ENCODE measurements around the gene SLC2A4RG.
"Not testable (repeated sequence)": the region's sequence is repeated elsewhere in the genome, so short reads cannot be mapped to it uniquely, and the experiment has no call there.

Gene SLC2A4RG

DNA sequence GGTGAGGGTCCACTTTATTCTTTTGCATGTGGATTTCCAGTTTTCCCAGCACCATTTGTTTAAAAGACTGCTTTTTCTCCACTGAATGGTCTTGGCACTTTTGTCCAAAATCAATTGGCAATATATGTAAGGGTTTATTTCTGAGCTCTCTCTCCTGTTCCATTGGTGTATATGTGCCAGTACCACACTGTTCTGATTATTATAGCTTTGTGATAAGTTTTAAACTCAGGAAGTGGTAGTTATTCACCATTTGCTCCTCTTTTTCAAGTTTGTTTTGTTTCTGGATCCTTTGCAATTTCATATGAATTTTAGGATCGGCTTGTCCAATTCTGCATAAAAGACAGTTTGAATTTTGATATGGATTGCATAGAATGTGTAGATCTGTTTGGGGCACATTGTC lies 27.4 kb upstream of the SLC2A4RG start:
- no peak for DNase-seq (ENCODE audit: low spot score)

DNA sequence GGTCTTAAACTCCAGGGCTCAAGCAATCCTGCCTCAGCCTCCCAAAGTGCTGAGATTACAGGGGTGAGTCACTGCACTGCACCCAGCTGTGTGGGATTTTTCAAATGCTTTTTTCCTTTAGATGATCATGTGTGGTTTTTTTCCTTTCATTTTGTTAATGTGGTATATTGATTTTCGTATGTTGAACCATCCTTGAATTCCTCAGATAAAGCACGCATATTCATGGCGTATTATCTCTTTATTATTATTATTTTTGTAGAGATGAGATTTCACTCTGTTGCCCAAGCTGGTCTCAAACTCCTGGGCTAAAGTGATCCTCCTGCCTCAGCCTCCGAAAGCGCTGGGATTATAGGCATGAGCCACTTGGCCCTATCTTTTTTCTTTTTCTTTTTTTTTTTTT lies 24.7 kb upstream of the SLC2A4RG start:
- no peak for DNase-seq (ENCODE audit: low spot score)

DNA sequence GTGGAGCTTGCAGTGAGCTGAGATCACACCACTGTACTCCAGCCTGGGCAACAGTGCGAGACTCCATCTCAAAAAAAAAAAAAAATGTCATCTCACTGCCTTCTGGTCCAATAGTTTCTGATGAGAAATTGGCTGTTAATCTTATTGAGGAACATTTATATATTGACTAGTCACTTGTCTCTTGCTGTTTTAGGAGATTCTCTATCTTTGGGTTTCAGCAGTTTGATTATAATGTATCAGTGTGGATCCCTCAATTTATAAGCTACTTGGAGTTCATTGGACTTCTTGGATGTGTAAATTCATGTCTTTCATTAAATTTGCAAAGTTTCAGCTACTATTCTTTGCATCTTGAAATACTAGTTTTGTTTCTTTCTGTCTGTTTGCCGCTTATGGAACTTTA lies 20.6 kb upstream of the SLC2A4RG start:
- no peak for DNase-seq (ENCODE audit: low spot score)

DNA sequence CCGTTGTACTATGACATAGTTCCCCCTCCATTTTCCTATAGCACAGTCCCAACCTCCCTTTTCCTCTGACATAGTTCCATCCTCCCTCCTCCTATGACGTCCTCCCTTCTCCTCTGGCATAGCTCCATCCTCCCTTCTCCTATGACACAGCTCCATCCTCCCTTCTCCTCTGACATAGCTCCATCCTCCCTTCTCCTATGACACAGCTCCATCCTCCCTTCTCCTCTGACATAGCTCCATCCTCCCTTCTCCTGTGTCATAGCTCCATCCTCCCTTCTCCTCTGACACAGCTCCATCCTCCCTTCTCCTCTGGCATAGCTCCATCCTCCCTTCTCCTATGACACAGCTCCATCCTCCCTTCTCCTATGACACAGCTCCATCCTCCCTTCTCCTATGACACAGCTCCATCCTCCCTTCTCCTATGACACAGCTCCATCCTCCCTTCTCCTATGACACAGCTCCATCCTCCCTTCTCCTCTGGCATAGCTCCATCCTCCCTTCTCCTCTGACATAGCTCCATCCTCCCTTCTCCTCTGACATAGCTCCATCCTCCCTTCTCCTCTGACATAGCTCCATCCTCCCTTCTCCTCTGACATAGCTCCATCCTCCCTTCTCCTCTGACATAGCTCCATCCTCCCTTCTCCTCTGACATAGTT lies 16.5 kb upstream of the SLC2A4RG start:
- DNase-seq (ENCODE audit: low spot score), result not testable (repeated sequence)

DNA sequence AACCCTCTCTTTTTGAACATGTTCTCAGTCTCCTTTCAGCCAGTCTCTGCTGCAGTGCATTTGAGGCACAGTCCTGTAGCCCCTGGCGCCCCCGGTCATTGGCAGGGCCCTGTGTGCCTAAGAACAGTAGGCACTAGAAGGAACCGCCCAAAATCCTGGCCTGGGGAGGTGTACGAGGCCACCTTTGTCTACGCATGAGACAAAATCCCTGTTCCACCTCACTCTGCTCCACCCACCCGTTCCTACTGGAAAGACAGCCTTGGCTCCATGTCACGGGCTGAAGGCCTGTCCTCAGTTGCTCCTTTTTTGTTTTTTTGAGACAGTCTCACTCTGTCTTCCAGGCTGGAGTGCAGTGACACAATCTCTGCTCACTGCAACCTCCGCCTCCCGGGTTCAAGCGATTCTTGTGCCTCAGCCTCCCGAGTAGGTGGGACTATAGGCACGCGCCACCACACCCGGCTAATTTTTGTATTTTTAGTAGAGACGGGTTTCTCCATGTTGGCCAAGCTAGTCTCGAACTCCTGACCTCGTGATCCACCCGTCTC lies 9.3 kb upstream of the SLC2A4RG start:
- not testable (repeated sequence) for DNase-seq (ENCODE audit: low spot score)

DNA sequence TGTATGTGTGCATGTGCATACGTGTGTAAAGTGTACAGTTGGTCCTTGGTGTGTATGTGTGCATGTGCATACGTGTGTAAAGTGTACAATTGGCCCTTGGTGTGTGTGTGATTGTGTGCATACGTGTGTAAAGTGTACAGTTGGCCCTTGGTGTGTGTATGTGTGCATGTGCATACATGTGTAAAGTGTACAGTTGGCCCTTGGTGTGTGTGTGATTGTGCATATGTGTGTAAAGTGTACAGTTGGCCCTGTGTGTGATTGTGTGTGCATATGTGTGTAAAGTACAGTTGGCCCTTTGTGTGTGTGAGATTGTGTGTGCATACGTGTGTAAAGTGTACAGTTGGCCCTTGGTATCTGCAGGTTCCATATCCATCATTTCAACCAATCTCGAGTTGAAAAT lies 8.2 kb upstream of the SLC2A4RG start:
- DNase-seq (ENCODE audit: low spot score), result no peak

DNA sequence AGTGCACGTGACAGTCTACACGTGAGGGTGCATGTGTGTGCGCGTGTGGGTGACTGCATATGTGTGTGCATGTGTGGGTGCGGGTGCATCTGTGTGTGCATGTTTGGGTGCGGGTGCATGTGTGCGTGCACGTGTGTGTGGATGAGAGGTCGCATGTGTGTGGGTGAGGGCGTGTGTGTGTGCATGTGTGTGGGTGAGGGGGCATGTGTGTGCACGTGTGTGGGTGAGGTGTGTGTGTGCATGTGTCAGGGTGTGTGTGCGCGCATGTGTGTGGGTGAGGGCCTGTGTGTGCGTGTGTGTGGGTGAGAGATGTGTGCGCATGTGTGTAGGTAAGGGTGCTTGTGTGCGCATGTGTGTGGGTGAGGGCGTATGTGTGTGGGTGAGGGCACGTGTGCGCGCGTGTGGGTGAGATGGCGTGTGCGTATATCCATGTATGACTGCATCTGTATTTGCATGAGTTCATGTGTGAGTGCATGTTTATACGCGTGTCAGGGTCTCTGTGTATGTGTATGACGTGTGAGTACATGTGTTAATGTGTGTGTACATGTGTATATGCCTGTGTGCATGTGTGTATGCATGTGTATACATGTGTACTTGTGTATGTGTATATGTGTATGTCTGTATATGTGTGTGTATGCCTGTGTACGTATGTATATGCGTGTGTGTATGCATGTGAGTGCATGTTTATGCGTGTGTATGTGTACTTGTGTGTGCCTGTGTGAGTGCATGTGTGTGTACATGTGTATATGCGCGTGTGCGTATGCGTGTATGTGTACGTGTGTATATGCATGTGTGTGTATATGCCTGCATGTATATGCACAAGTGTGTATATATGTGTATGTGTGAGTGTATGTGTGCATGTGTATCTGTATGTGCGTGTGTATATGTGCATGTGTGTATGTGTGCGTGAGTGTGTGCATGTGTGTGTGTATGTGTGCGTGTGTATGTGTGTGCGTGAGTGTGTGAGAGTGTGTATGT lies 7.2 kb upstream of the SLC2A4RG start:
- no peak for DNase-seq (ENCODE audit: low spot score)

DNA sequence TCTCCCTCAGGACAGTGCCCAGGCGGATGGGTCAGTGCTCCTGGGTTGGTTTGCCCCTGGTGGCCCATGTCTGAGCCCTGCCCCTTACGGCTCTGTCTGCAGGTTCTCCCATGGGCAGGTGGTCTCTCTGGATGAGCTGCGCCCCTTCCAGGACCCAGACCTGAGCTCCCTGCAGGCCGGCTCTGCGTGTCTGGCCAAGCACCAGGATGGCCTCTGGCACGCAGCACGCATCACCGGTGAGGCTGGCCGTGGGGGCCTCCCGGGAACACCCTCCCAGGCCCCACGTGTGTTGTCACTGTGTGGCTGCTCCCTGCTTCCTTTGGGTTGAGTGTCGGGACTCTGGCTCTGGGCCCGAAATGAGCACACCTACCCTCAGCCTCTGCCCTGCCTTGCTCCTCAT lies 6.5 kb upstream of the SLC2A4RG start:
- no peak for DNase-seq (ENCODE audit: low spot score)

DNA sequence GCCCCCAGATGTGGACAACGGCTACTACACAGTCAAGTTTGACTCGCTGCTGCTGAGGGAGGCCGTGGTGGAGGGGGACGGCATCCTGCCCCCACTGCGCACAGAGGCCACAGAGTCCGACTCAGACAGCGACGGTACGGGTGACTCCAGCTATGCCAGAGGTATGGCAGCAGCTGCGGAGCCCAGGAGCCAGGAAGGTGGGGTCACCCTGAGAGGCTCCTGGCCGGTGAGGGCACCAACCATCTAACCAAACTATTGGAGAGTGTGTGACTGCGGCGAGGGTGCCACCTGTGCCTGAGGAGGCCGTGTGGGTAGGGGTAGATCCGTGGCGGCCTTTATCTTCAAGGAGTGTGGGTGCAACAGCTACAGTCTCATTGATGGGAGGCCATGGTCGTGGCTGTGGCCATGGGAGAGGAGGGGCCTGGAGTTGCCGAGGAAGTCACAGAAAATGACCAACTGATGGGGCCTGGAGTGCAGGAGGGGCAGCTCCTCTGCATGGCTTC lies 5.9 kb upstream of the SLC2A4RG start:
- DNase-seq (ENCODE audit: low spot score), result no peak

DNA sequence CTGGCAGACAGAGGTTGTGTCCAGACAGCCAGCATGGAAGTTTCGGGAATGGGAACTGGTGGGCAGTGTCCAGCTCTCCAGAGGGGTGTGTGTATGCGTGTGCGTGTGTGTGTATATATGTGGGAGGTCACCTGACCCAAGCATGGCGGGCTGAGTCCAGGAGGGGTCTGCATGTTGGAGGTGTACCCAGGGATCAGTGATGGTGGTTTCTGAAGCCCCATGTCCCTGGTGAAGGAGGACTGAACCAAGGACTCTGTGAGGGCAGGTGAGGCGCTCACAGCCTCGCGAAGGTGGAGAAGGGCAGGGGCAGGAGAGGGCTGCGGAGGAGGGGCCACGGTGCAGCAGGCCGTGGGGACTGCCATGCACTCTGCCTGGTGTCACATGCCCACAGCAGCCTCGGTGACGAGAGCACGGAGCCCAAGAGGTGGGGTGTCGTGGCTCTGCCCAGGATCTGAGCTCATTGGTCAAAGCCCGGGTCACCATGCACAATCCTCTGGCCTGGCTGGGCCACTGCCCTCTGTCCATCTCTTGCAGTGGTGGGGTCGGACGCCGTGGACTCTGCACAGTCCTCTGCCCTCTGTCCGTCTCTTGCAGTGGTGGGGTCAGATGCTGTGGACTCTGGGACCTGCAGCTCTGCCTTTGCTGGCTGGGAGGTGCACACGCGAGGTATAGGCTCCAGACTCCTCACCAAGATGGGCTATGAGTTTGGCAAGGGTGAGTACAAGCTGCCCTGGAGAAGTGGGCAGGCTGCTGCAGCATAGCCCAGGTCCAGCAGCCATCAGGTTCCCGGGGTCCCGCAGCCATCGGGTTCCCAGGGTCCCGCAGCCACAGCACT lies 5.2 kb upstream of the SLC2A4RG start:
- DNase-seq (ENCODE audit: low spot score), result no peak

DNA sequence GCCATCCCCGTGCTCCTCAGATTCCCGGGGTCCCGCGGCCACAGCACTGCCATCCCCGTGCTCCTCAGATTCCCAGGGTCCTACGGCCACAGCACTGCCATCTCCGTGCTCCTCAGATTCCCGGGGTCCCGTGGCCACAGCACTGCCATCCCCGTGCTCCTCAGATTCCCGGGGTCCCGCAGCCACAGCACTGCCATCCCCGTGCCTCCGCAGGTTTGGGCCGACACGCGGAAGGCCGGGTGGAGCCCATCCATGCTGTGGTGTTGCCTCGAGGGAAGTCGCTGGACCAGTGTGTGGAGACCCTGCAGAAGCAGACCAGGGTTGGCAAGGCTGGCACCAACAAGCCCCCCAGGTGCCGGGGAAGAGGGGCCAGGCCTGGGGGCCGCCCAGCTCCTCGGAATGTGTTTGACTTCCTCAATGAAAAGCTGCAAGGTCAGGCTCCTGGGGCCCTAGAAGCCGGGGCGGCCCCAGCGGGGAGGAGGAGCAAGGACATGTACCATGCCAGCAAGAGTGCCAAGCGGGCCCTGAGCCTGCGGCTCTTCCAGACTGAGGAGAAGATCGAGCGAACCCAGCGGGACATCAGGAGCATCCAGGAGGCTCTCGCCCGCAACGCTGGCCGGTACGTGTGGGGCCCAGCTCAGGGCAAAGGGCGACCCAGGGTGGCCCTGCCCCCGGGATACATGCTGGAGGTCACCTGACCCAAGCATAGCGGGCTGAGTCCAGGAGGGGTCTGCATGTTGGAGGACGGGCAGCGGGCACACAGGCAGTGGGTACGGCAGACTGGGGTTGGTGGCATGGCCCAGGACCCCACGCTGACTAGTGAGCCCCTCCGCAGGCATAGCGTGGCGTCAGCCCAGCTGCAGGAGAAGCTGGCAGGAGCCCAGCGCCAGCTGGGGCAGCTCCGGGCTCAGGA lies 4.4 kb upstream of the SLC2A4RG start:
- DNase-seq (ENCODE audit: low spot score), result no peak

DNA sequence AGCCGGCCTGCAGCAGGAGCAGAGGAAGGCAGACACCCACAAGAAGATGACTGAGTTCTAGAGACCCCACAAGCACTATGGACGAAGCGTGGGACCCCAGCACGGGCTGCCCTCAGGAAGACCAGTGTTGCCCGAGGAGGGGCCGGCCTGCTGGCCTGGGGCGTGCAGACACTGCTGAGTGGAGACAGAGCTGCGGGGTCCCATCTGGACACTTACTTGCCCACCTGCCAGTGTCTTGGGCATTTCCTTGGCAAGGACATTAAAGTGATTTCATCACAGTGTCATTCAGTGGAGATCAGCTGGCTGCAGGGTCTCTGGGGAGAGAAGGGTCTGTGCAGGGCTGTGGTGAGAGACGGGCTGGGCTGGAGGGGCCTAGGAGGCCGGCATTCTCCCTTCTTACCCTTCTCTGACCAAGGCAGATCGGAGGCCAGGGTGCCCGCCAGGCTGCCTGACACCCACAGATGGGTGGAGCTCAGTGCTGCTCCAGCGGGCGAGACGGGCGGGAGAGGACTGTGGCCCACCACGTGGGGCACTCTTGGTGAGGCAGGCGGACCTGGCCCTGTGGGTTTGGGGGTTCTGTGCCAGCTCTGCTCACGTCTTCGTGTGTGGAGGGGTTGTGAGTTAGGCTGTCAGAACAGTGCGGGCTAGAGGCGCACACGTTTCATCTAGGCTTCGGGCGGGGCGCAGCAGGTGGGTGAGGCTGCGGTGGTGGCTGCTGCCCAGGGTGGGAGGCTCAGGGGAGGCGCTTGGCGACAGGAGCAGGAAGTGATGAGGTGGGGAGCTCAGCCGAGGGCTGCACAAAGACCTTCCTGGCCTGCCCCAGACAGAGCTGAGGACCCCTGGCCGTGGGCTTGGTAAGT lies 3.5 kb upstream of the SLC2A4RG start, which contains the start of gene LIME1:
TSS of gene LIME1 (plus strand) at position 806 of the 860 bp plus-strand sequence. CDS start 886 bp downstream, outside the sequence.
- DNase-seq (ENCODE audit: low spot score), result no peak

DNA sequence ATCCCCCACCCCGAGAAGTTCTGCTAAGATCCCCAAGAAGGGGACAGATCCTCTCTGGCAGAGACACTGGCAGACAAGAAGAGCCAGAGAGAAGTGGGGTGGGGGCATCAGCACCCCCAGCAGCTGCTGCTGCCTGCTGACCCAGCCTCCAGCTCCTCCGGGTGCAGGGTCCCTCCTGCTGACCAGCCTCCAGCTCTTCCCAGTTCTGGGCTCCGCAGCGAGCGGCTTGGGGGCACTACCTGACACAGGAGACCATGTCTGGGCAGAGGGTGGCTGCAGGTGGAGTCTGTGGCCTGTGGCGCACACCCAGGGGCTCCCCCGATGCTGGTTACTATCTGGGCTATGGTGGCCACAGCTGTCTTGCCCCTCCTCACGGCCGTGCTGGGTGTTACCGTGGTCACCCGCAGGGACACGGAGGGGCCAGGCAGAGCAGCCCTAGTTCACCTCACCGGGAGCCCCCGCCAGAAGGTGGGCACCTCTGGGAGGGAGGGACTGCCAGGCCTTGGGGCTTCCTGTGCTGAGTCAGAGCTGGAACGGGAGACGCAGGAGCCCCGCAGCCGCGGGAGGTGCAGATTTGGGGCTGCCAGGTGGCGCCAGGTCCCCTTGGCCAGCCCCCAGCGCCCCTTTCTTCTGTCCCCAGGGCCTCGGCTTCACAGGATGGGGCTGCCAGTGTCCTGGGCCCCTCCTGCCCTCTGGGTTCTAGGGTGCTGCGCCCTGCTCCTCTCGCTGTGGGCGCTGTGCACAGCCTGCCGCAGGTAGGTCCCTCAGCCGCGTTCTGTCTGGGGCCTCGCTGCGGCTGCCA lies 2.5 kb upstream of the SLC2A4RG start:
- DNase-seq (ENCODE audit: low spot score), result no peak

DNA sequence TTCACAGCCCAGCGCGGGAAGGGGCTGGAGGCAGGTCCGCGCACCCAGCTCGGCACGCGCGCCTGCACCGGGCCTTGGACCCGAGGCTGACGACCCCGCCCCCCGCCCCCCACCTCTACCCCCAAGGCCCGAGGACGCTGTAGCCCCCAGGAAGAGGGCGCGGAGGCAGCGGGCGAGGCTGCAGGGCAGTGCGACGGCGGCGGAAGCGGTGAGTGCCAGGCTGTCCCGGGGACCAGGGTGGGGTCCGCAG lies 2.0 kb upstream of the SLC2A4RG start:
- no peak for DNase-seq (ENCODE audit: low spot score)

DNA sequence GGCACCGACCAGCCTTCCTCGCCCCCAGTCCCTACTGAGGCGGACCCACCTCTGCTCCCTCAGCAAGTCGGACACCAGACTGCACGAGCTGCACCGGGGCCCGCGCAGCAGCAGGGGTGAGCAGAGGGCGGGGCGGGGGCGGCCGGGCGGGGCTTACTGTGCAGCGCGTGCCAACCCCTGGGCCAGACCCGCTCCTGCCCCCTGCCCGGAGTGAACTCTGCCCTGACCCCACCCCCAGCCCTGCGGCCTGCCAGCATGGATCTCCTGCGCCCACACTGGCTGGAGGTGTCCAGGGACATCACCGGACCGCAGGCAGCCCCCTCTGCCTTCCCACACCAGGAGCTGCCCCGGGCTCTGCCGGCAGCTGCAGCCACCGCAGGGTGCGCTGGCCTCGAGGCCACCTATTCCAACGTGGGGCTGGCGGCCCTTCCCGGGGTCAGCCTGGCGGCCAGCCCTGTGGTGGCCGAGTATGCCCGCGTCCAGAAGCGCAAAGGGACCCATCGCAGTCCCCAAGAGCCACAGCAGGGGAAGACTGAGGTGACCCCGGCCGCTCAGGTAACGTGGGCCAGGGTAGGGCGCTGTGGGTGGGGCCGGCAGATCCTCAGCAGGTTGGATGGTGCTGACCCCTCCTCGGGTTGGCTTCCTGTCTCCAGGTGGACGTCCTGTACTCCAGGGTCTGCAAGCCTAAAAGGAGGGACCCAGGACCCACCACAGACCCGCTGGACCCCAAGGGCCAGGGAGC lies 1.5 kb upstream of the SLC2A4RG start:
- DNase-seq (ENCODE audit: low spot score), result no peak

DNA sequence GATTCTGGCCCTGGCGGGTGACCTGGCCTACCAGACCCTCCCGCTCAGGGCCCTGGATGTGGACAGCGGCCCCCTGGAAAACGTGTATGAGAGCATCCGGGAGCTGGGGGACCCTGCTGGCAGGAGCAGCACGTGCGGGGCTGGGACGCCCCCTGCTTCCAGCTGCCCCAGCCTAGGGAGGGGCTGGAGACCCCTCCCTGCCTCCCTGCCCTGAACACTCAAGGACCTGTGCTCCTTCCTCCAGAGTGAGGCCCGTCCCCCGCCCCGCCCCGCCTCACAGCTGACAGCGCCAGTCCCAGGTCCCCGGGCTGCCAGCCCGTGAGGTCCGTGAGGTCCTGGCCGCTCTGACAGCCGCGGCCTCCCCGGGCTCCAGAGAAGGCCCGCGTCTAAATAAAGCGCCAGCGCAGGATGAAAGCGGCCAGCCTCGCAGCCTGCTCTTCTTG lies 868 bp upstream of the SLC2A4RG start:
- no peak for DNase-seq (ENCODE audit: low spot score)

DNA sequence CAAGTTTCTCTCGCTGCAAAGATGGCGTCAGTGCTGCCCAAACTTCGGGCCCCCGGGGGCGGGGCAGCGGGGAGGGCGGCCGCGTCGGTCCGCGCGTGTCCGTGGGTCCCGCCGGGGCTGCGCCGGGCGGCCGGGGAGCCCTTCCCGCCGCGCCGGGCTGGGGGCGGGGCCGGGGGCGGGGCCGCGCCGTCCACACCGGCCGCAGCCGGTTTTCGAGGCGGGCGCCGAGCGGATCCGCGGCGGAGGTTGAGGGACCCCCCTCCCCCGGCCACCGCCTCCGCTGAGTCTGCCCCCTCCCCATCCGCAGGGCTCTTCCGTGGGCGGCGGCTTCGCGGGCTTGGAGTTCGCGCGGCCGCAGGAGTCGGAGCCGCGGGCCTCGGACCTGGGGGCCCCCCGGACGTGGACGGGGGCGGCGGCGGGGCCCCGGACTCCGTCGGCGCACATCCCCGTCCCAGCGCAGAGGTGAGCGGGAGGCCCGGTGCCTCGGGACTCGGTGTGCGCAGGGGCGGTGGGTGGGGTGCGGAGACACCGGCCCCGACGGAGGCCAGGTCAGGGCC lies 572 bp downstream of the SLC2A4RG start:
- peak; percentile 87 for DNase-seq (ENCODE audit: low spot score)

Measured in AG20443 (cell line).